GM19035 (cell line): ENCODE data around the gene L1CAM.

Experiments
- ATAC-seq: cut with Tn5 transposase; IDR thresholded peaks from one replicate; pipeline ENCODE4 v1.9.1; 2021; ENCODE audit not compliant: unreplicated experiment

Gene L1CAM

GRCh38 chrX:153925739-153926551 is 40.0 kb upstream of the L1CAM start, which contains the start of gene ARHGAP4:
ARHGAP4 (minus strand) TSS chrX:153926264; CDS start chrX:153926202, 62 bp downstream.
- no peak for ATAC-seq

DNA sequence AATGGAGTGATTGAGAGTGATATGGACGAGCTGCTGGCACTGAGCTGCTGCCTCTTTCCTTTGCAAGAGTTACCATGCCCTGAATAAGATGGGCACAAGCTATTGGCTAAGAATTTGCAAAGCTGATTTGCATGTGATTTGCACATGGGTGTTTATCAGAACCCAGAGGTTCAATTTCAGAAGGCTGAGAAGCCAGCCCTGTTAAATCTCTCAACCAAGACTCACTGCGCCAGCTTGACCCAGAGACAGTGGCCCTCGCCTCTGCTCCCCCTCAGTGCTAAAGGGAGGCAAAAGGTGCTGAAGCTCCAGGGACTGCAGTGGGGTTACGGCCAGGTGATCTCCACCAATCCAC is 39.4 kb upstream of the L1CAM start:
- ATAC-seq = no peak

- ATAC-seq = no peak
Observed at GRCh38 chrX:153924149-153924861, 38.3 kb upstream of the L1CAM start.

DNA sequence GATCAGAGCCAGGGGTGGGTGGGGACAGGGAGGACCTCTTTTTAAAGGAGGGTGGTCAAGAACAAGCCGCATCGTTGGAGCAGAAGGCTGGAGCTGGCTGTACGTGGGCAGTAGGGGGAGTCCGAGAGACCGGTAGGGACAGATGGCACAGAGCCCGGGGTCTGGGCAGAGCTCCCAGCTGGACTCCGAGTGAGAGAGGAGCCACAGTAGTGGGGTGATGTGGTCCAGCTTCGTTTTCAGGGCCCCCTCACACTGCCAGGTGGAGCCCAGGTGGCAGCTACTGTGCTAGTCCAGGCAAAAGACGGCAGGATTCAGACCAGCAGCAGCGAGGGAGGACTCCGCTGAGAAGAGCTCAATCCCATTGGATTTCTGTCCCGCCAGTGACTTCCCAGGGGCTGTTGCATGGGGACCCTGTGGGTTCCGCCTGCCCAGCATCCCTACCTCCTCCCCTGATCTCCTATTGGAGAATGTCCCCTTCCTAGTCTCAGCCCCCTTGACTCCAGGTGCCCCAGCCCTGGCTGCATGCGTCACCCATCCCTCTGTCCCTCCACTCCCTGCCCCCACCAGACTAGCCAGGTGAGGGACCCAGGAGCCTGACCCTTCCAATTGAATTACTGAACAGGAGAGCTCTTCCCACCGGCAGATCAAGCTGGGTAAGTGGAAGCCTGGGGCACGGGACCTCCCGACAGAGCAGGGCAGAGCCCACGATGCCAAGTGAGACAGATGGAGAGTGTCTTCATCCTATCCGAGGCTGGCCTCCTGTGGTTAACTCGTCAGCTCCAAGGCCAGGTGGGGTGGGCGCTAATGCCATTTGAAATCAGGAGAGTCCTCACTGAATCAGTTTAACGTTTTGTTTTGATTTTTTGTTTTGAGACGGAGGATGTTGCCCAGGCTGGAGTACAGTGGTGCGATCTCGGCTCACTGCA is 37.2 kb upstream of the L1CAM start:
- no peak for ATAC-seq

DNA sequence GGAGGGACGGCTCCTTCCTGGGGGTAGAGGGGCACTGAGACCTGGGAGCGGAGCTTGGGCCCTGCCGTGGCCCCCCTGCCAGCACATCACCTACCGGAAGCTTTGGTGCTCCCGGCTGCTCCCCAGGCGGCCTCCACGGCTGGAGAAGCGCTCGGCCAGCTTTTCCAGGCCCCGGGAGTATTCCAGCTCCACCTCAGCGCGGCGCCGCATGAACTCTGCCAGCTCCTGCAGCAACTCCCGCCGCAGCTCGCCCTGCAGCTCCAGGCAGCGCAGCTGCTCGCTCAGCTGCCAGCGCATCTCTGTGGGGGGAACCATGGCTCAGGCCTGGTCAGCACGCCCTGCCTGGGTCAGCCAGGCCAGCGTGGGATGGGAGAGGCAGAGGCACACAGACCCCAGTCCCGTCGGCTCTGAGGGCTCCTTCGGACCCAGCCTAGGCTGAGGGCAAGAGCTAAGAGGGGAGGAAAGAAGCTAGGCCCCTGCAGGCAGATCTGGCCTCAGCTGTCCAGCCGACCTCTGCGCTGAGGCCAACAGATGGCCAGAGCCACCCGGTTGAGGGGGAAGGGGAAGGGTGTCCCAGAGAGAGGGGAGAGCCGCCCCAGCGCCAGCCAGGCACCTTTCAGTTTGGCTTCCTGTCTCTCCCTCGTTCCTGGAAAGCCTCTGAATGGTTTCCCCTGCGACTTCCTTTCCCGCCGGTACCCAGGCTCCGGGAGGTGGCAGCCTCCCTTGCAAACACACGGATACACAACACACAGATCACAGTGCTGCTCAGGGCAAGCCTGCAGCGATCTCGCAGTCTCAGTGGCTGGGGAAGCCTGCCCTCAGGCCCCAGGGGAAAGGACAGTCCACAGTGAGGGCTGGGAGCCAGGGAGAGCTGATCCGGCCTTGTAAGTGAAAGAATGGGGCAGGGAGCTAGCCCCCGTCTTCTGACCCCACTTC is 35.8 kb upstream of the L1CAM start:
- ATAC-seq = no peak

GRCh38 chrX:153921070-153921469 is 35.1 kb upstream of the L1CAM start:
- no peak for ATAC-seq

DNA sequence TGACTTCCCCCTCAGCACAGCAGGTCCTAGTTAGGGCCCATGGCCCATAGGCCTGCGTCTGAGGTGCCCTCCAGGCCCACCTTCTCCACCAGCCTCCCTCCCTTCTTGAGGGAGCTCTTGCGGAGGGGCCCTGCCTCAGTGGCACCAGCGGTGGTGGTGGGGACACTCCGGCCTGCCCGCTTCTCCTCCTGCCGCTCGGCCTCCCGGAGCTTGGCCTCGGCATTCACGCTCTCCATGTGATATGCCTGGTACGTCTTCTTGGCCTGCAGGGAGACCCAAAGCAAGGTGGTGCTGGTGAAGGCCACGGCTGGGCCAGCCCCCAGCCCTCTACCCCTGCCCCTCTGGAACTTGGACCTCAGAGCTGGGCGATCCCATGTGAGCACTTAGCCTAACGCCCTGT is 34.6 kb upstream of the L1CAM start:
- no peak for ATAC-seq

DNA sequence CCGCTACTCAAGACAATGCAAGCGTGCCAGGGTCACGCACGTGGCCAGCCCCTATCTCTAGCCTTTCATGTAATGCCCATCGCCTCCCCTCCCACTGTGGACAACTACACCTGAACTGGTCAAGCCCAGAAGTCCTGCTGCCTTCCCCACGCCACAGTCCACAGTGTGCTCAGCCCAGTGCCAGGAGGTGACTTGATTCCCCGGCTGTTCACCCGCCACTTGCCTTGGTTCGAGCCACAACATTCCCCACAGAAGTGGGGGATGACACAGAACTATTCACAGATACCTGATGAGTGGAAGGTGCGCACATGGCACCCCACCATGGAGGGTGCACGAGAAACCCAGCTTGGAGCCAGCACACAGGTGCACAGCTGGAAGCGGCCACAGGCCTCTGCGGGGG is 33.3 kb upstream of the L1CAM start:
- ATAC-seq = no peak

DNA sequence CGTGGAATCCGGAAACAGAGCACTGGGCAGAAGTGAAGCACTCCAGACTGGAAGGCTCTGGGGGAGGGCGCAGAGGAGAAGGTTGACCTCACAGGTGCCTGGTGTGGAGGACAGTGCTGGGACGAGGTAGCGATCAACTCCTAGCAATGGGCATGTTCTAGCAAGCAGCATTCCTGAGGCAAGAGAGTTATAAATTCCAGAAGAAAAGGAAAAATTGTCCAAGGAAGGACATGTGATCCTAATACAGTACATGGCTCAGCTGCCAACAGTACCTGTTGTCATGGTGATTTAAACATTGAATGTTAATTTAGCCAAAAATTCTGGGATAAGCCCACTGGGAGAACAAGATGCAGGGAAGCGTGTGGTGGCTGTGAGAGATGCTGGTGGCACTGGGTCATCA is 31.9 kb upstream of the L1CAM start:
- ATAC-seq = no peak

GRCh38 chrX:153913701-153914100 is 27.7 kb upstream of the L1CAM start:
- no peak for ATAC-seq

GRCh38 chrX:153913211-153913610 is 27.2 kb upstream of the L1CAM start:
- no peak for ATAC-seq

DNA sequence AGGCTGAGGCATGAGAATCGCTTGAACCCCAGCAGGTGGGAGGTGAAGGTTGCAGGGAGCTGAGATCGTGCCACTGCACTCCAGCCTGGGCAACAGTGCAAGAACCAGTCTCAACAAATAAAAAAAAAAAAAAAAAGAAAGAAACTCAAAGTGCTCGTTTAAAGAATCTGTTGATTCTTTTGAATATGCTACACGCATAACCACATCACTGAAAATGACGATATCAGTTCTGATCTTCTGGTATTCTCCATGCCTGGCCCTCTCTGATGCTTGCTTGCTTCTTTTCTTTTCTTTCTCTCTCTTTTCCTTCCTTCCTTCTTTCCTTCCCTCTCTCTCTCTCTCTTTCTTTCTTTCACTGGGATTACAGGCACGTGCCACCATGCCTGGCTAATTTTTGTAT is 25.8 kb upstream of the L1CAM start:
- no peak for ATAC-seq

DNA sequence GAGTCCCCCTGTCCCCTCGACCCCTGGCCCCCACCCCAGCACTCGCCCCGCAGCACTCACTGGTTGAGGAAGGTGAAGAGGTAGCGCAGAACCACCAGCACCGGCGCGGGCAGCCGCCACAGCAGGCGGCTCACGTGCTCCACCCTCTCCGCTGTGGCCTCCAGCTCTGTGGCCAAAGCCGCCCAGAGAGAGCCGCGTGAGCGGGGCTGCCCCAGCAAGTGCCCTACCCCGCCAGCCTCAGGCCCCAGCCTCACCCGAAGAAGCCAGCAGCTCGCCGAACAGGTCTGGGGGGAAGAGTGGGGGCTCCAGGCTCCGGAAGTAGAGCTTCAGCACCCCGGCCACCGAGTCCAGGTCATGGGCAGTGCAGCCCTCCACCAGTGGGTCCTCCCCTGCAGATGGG is 24.5 kb upstream of the L1CAM start:
- ATAC-seq = no peak

DNA sequence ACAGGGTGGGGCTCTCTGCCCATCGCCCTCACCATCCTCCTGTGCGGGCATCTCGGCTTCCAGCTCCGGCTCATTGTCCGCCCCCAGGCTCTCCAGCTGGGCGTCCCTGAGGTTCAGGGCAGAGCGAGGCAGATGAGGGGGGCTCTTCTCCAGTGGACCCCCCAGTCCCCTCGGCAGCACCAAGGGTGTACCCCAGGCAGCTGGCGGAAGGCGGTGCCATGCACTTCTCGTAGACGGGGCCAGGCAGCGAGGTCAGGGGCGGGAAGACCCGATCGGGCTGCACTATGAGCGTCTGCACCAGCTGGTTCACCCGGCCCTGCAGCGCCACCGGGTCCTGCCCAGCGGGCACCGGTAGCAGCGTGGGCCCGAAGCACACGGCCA is 24.0 kb upstream of the L1CAM start:
- ATAC-seq = no peak

DNA sequence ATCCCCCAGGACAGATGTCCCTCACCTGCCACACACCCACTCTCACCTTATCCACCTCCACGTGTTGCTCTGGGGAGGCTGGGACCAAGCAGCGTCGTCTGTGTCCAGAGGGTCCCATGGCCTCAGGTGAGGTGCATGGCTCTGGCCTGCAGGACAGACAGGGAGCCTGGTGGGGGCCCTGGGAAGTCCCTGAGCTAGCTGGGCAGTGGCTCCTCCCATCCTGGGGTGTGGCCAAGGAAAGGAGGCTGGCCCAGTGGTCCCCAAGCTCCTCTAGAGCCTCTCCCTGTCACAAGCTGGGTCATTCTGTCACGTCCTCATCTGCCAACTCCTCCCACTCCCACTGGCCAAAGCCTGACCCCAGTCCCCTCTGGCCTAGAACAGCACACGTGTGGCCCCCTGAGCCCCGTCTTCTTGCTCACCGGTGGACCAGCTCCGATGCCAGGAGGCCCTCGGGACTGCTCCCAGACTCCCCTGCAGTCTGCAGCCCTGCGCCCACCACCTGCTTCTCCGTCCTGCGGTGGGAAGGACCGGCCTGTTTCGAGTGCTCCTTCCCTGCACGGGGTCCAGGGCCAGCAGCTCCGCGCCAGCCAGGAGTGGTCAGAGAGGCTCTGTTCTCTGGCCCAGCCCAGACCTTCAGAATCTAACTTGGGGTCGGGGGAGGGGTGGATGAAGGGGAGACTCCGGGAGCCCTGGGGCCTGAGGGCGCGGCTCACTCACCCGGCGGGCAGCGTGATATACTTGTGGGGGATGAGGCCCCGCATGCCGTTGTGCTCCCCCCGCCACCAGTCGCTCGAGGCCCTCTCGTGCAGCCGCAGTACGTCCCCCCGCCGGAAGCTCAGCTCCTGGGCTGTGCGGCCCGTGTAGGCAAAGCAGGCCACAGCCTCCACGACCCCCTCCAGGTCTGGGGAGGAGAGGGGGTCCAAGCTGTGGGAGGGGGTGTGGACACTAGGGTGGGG is 23.3 kb upstream of the L1CAM start:
- ATAC-seq = no peak

GRCh38 chrX:153908219-153908860 is 22.4 kb upstream of the L1CAM start:
- no peak for ATAC-seq

DNA sequence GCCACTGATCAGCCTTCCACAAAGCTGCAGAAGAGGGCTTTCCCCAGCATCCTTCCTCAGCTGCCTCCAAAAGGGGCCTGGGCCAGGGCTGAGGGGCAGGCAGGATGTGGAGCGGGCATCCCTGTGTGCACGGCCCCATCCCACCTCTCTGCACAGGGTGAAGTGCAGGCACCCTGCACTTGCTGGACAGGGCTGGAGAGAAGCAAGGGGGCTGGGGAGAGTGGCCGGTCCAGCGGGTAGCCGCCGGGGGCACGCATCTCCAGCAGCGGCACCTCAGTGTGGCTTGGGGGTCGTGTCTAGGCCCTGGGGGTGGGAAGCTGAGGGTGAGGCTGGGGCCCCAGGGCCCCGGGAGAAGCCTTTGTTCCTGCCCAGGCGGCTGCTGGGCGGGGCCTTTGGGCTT is 21.5 kb upstream of the L1CAM start:
- ATAC-seq = no peak

DNA sequence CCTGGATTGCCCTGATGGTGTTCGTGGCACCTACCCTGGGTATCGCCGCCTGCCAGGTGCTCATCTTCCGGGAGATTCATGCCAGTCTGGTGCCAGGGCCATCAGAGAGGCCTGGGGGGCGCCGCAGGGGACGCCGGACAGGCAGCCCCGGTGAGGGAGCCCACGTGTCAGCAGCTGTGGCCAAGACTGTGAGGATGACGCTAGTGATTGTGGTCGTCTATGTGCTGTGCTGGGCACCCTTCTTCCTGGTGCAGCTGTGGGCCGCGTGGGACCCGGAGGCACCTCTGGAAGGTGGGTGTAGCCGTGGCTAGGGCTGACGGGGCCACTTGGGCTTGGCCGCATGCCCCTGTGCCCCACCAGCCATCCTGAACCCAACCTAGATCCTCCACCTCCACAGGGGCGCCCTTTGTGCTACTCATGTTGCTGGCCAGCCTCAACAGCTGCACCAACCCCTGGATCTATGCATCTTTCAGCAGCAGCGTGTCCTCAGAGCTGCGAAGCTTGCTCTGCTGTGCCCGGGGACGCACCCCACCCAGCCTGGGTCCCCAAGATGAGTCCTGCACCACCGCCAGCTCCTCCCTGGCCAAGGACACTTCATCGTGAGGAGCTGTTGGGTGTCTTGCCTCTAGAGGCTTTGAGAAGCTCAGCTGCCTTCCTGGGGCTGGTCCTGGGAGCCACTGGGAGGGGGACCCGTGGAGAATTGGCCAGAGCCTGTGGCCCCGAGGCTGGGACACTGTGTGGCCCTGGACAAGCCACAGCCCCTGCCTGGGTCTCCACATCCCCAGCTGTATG is 20.3 kb upstream of the L1CAM start:
- ATAC-seq = no peak
